GM23338 (cell line): ENCODE data around the gene AXIN2. TPM values are rescaled to one million over a fixed set of nuclear protein-coding genes. Genes with fewer than 3 reads are reported as not detected.

Experiments
- ATAC-seq: fragments of 200-7000 bp; cut with Tn5 transposase; 3 replicates; pipeline ENCODE4 v1.9.1; 2020
- DNase-seq: peaks from one replicate; pipeline ENCODE4 v3.0.0-alpha.2; 2015; ENCODE audit warnings: low spot score
- H2AFZ ChIP-seq: fragments of 200-600 bp; sonication (generic); 2 replicates; pipeline ENCODE4 v1.8.0; 2016; ENCODE audit warnings: antibody characterized with exemption, mild to moderate bottlenecking, moderate library complexity
- H3F3A ChIP-seq: fragments of 200-600 bp; sonication (generic); replicated peaks from 2 replicates; pipeline ENCODE4 v1.8.0; 2017; ENCODE audit warnings: antibody characterized with exemption, mixed run types, low read depth
- H3K27ac ChIP-seq: fragments of 200-600 bp; sonication (generic); 2 replicates; pipeline ENCODE4 v1.6.1; 2016; ENCODE audit warnings: low read depth
- H3K27me3 ChIP-seq: fragments of 200-600 bp; sonication (generic); 2 replicates; pipeline ENCODE4 v1.8.0; 2016; ENCODE audit warnings: mild to moderate bottlenecking, mixed run types, moderate library complexity; ENCODE audit not compliant: insufficient read depth
- H3K36me3 ChIP-seq: fragments of 200-600 bp; sonication (generic); 2 replicates; pipeline ENCODE4 v1.8.0; 2016; ENCODE audit warnings: mild to moderate bottlenecking; ENCODE audit not compliant: insufficient read depth
- H3K4me1 ChIP-seq: fragments of 200-600 bp; sonication (generic); 2 replicates; pipeline ENCODE4 v1.8.0; 2016; ENCODE audit warnings: mild to moderate bottlenecking, moderate library complexity; ENCODE audit not compliant: insufficient read depth
- H3K4me2 ChIP-seq: fragments of 200-600 bp; sonication (generic); 2 replicates; pipeline ENCODE4 v1.7.1; 2017; ENCODE audit warnings: mixed run types
- H3K4me3 ChIP-seq: fragments of 200-600 bp; sonication (generic); 2 replicates; pipeline ENCODE4 v1.6.1; 2016; ENCODE audit warnings: mixed run types
- H3K79me2 ChIP-seq: fragments of 200-600 bp; sonication (generic); replicated peaks from 2 replicates; pipeline ENCODE4 v1.8.0; 2017; ENCODE audit warnings: mild to moderate bottlenecking; ENCODE audit not compliant: insufficient read depth
- H3K9me2 ChIP-seq: fragments of 200-600 bp; sonication (generic); 2 replicates; pipeline ENCODE4 v1.8.0; 2017; ENCODE audit not compliant: insufficient read depth
- H4K20me1 ChIP-seq: fragments of 200-600 bp; sonication (generic); replicated peaks from 2 replicates; pipeline ENCODE4 v1.8.0; 2017; ENCODE audit warnings: mild to moderate bottlenecking; ENCODE audit not compliant: insufficient read depth
- H3K27ac Mint-ChIP-seq: 2 replicates; pipeline ENCODE4 v1.8.0; 2020; ENCODE audit warnings: inconsistent platforms, mild to moderate bottlenecking, moderate library complexity, mixed read lengths
- H3K27me3 Mint-ChIP-seq: 3 replicates; pipeline ENCODE4 v1.8.0; 2022; ENCODE audit warnings: low read depth, mild to moderate bottlenecking, moderate library complexity, mixed read lengths, inconsistent platforms; ENCODE audit not compliant: insufficient read depth, poor library complexity
- H3K36me3 Mint-ChIP-seq: 3 replicates; pipeline ENCODE4 v1.8.0; 2021; ENCODE audit warnings: low read depth, mild to moderate bottlenecking, inconsistent platforms, moderate library complexity, mixed read lengths
- H3K4me1 Mint-ChIP-seq: 3 replicates; pipeline ENCODE4 v1.8.0; 2020; ENCODE audit warnings: mild to moderate bottlenecking, inconsistent platforms, mixed read lengths
- H3K4me3 Mint-ChIP-seq: 3 replicates; pipeline ENCODE4 v1.8.0; 2021; ENCODE audit warnings: moderate library complexity, mild to moderate bottlenecking, inconsistent platforms, mixed read lengths
- H3K9me3 Mint-ChIP-seq: 3 replicates; pipeline ENCODE4 v1.8.0; 2020; ENCODE audit warnings: moderate library complexity, mild to moderate bottlenecking, inconsistent platforms, mixed read lengths
- CREB1 ChIP-seq: fragments of 250-450 bp; sonication (Bioruptor Pico); IDR thresholded peaks from 2 replicates; pipeline ENCODE4 v1.5.0; 2020; ENCODE audit warnings: low read depth, mild to moderate bottlenecking, moderate library complexity
- CTCF ChIP-seq, 2 experiments: fragments of 200-600 bp in 1 of 2; sonication (generic) in 1 of 2; conservative IDR thresholded peaks; 2 replicates each; pipeline versions ENCODE4 v1.5.1 to v1.6.1; 2016 to 2017; ENCODE audit warnings: antibody characterized with exemption in 2 of 2, low read depth in 2 of 2, mild to moderate bottlenecking in 2 of 2, moderate library complexity in 1 of 2
- ETS1 ChIP-seq: IDR thresholded peaks from 2 replicates; pipeline ENCODE4 v1.6.1; 2016; ENCODE audit warnings: antibody characterized with exemption
- REST ChIP-seq: IDR thresholded peaks from one replicate; pipeline ENCODE4 v1.6.1; 2018; ENCODE audit warnings: antibody characterized with exemption; ENCODE audit not compliant: unreplicated experiment
- STAT1 ChIP-seq: IDR thresholded peaks from one replicate; pipeline ENCODE4 v1.6.1; 2016; ENCODE audit warnings: antibody characterized with exemption; ENCODE audit not compliant: unreplicated experiment
- ZNF331 ChIP-seq: fragments of 250-450 bp; sonication (Bioruptor Pico); IDR thresholded peaks from 2 replicates; pipeline ENCODE4 v1.5.0; 2020; ENCODE audit warnings: low read depth, mild to moderate bottlenecking, moderate library complexity
- polyA plus RNA-seq: library from polyadenylated mRNA; unstranded; fragments of >200 nt; fragmentation: Nextera tagmentation; extraction: Ambion mirVana; gene quantifications from 2 replicates; pipeline ENCODE4 v1.2.1, GENCODE V29; 2016
- total RNA-seq: library from RNA; depleted of rRNA; stranded (reverse); fragments of >200 nt; shearing (Covaris generic); gene quantifications from 2 replicates; pipeline ENCODE4 v1.2.3, GENCODE V29; 2014

AXIN2 gene
- total and polyA plus RNA-seq, 2 experiments from 2014 or later: 8.0 to 32.7 TPM

GRCh38 chr17:65572186-65572580 is 10.7 kb upstream of the AXIN2 start:
- H2AFZ ChIP-seq: no peak overlapping the region
- no peaks in the 10 kb centered on the region for H3K9me2 ChIP-seq
- DNase-seq: peak; percentile 61
- Mint-ChIP-seq H3K4me3 (peak overlapping the region; percentile 59), H3K4me1 (peaks cover 48% of the 10 kb centered on the region), H3K27ac (peak overlapping the region; percentile 96), H3K36me3 (no peaks in the 10 kb centered on the region; the same call in 2 of the 3 replicates), H3K9me3 (no peaks in the 10 kb centered on the region; the same call in 1 of the 3 replicates), H3K27me3 (peaks cover 25% of the 10 kb centered on the region)
- TF ChIP-seq CREB1 (no peak), ZNF331 (CRISPR knock-in tag) (no peak)
- H3K4me1 ChIP-seq: peaks cover 38% of the 10 kb centered on the region
- peaks cover 9% of the 10 kb centered on the region for H3F3A ChIP-seq
- H3K36me3 ChIP-seq: no peaks in the 10 kb centered on the region
- no peaks in the 10 kb centered on the region for H4K20me1 ChIP-seq
- peak; percentile 12 for ATAC-seq
- peak overlapping the region; percentile 98 for H3K27ac ChIP-seq
- peak overlapping the region; percentile 66 for H3K4me2 ChIP-seq
- no peaks in the 10 kb centered on the region for H3K79me2 ChIP-seq
- no peaks in the 10 kb centered on the region for H3K27me3 ChIP-seq
- H3K4me3 ChIP-seq: peak overlapping the region; percentile 35

- Mint-ChIP-seq H3K4me3 (no peak overlapping the region), H3K27ac (no peak overlapping the region), H3K9me3 (no peaks in the 10 kb centered on the region; the same call in 1 of the 3 replicates), H3K27me3 (peaks cover 21% of the 10 kb centered on the region), H3K36me3 (no peaks in the 10 kb centered on the region; the same call in 2 of the 3 replicates), H3K4me1 (peaks cover 49% of the 10 kb centered on the region)
- Histone ChIP-seq H3K4me2 (no peak overlapping the region), H4K20me1 (no peaks in the 10 kb centered on the region), H2AFZ (no peak overlapping the region), H3K36me3 (no peaks in the 10 kb centered on the region), H3F3A (peaks cover 9% of the 10 kb centered on the region), H3K4me1 (peaks cover 34% of the 10 kb centered on the region), H3K9me2 (no peaks in the 10 kb centered on the region; the same call in 1 of the 2 replicates), H3K27me3 (no peaks in the 10 kb centered on the region), H3K4me3 (no peak overlapping the region), H3K79me2 (no peaks in the 10 kb centered on the region), H3K27ac (no peak overlapping the region)
- TF ChIP-seq STAT1 (no peak), CTCF (conservative IDR thresholded peaks at IDR 0.05; ENCODE audit: low read depth in 2 of 2) (no peak), ETS1 (no peak), REST (no peak)
- no peak for ATAC-seq
- no peak for DNase-seq
Observed at GRCh38 chr17:65568918-65569317, 7.5 kb upstream of the AXIN2 start.
